ENCODE measurements around the gene PUSL1.

DNA sequence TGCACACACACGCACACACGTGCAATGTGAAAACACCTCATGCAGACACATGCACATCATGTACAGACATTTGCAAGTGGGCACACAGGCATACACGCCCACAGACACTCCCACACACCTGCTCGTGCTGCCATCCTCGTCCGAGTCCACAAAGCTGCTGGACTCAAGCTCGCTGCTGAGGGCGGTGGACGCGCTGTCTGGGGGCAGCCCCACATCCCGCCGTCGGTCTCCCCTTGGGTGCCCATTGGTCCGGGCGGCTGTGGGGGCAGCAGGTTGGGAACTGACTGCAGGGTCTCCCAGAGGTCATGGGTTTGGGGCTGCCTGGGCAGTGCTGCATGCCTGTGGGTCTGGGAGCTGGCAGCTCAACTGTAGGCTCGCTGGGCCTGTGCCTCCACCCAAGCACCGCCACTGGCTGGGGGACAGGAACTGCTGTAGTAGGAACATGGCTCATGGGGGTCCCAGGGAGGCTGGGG lies 33.2 kb downstream of the PUSL1 start:
- TF ChIP-seq, protein P1, sequence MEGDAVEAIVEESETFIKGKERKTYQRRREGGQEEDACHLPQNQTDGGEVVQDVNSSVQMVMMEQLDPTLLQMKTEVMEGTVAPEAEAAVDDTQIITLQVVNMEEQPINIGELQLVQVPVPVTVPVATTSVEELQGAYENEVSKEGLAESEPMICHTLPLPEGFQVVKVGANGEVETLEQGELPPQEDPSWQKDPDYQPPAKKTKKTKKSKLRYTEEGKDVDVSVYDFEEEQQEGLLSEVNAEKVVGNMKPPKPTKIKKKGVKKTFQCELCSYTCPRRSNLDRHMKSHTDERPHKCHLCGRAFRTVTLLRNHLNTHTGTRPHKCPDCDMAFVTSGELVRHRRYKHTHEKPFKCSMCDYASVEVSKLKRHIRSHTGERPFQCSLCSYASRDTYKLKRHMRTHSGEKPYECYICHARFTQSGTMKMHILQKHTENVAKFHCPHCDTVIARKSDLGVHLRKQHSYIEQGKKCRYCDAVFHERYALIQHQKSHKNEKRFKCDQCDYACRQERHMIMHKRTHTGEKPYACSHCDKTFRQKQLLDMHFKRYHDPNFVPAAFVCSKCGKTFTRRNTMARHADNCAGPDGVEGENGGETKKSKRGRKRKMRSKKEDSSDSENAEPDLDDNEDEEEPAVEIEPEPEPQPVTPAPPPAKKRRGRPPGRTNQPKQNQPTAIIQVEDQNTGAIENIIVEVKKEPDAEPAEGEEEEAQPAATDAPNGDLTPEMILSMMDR (IDR thresholded peaks at IDR 0.05): no peak
- no peak for TF ChIP-seq EZH2 (IDR thresholded peaks at IDR 0.05; ENCODE audit: borderline replicate concordance, insufficient read depth, low read depth, low read length, poor library complexity, severe bottlenecking)

All from B cell (primary cell).